Measurements from ENCODE around the gene EPHA5. TPM values are rescaled to one million over a fixed set of nuclear protein-coding genes. Genes with fewer than 3 reads are reported as not detected.

EPHA5 gene
- total RNA-seq, 1 donor from 2014 or later, result 0.14 TPM

GRCh38 chr4:65624651-65625050 is 45.6 kb downstream of the EPHA5 start:
- DNase-seq (ENCODE audit: low spot score), result no peak

- no peak for DNase-seq (ENCODE audit: low spot score)
Observed at GRCh38 chr4:65623506-65623905, 46.8 kb downstream of the EPHA5 start.

GRCh38 chr4:65617416-65617815 is 52.9 kb downstream of the EPHA5 start:
- no peak for DNase-seq (ENCODE audit: low spot score)

- no peak for DNase-seq (ENCODE audit: low spot score)
Observed at GRCh38 chr4:65604515-65604914, 65.8 kb downstream of the EPHA5 start.

GRCh38 chr4:65600656-65601055 is 69.6 kb downstream of the EPHA5 start:
- DNase-seq (ENCODE audit: low spot score), result no peak

- DNase-seq (ENCODE audit: low spot score), result no peak
Observed at GRCh38 chr4:65599340-65599739, 70.9 kb downstream of the EPHA5 start.

- no peak for DNase-seq (ENCODE audit: low spot score)
Observed at GRCh38 chr4:65597697-65598096, 72.6 kb downstream of the EPHA5 start.

- no peak for DNase-seq (ENCODE audit: low spot score)
Observed at GRCh38 chr4:65592089-65592488, 78.2 kb downstream of the EPHA5 start.

- DNase-seq (ENCODE audit: low spot score), result no peak
Observed at GRCh38 chr4:65589921-65590320, 80.4 kb downstream of the EPHA5 start.

GRCh38 chr4:65589331-65589730 is 81.0 kb downstream of the EPHA5 start:
- no peak for DNase-seq (ENCODE audit: low spot score)

GRCh38 chr4:65580551-65580950 is 89.7 kb downstream of the EPHA5 start:
- DNase-seq (ENCODE audit: low spot score), result no peak

- DNase-seq (ENCODE audit: low spot score), result no peak
Observed at GRCh38 chr4:65566473-65566872, 103.8 kb downstream of the EPHA5 start.

- no peak for DNase-seq (ENCODE audit: low spot score)
Observed at GRCh38 chr4:65561164-65561563, 109.1 kb downstream of the EPHA5 start.

- no peak for DNase-seq (ENCODE audit: low spot score)
Observed at GRCh38 chr4:65559270-65559669, 111.0 kb downstream of the EPHA5 start.

- no peak for DNase-seq (ENCODE audit: low spot score)
Observed at GRCh38 chr4:65552057-65552456, 118.2 kb downstream of the EPHA5 start.

GRCh38 chr4:65550500-65550899 is 119.8 kb downstream of the EPHA5 start:
- DNase-seq (ENCODE audit: low spot score), result no peak

GRCh38 chr4:65546882-65547416 is 123.3 kb downstream of the EPHA5 start:
- DNase-seq (ENCODE audit: low spot score), result no peak

- no peak for DNase-seq (ENCODE audit: low spot score)
Observed at GRCh38 chr4:65538571-65538970, 131.7 kb downstream of the EPHA5 start.

- DNase-seq (ENCODE audit: low spot score), result no peak
Observed at GRCh38 chr4:65535113-65535512, 135.2 kb downstream of the EPHA5 start.

GRCh38 chr4:65521666-65522065 is 148.6 kb downstream of the EPHA5 start:
- no peak for DNase-seq (ENCODE audit: low spot score)

GRCh38 chr4:65515646-65516045 is 154.6 kb downstream of the EPHA5 start:
- no peak for DNase-seq (ENCODE audit: low spot score)

GRCh38 chr4:65510976-65511375 is 159.3 kb downstream of the EPHA5 start:
- DNase-seq (ENCODE audit: low spot score), result no peak

GRCh38 chr4:65508168-65508567 is 162.1 kb downstream of the EPHA5 start:
- no peak for DNase-seq (ENCODE audit: low spot score)

GRCh38 chr4:65502131-65502701 is 168.1 kb downstream of the EPHA5 start:
- no peak for DNase-seq (ENCODE audit: low spot score)
